Thyroid gland (tissue), 4 donors: Measurements from ENCODE around the gene GRIK4. TPM values are rescaled to one million over a fixed set of nuclear protein-coding genes. Genes with fewer than 3 reads are reported as not detected.

ENCODE experiments used
- DNase-seq, 2 donors: peaks; one replicate each; pipeline ENCODE4 v3.0.0-alpha.2; 2019
- H3K27ac ChIP-seq, 3 donors: fragments of 200-600 bp; sonication (generic); 1 replicate in 2 of 3; 2 replicates in 1 of 3; pipeline ENCODE4 v1.5.1; 2016 to 2019; ENCODE audit warnings: mild to moderate bottlenecking in 1 of 3, moderate library complexity in 1 of 3
- H3K27me3 ChIP-seq: fragments of 200-600 bp; sonication (generic); one replicate; pipeline ENCODE4 v1.5.1; 2019
- H3K36me3 ChIP-seq, 2 donors: fragments of 200-600 bp; sonication (generic); one replicate each; pipeline ENCODE4 v1.5.1; 2016 to 2019
- H3K4me1 ChIP-seq, 2 donors: fragments of 200-600 bp; sonication (generic); one replicate each; pipeline ENCODE4 v1.5.1; 2017 to 2019
- H3K4me3 ChIP-seq, 3 donors: fragments of 200-600 bp; sonication (generic); replicated peaks in 1 of 3; 1 replicate in 2 of 3; 2 replicates in 1 of 3; pipeline ENCODE4 v1.5.1; 2016; ENCODE audit warnings: mild to moderate bottlenecking in 1 of 3
- H3K9me3 ChIP-seq: fragments of 200-600 bp; sonication (generic); one replicate; pipeline ENCODE4 v1.5.1; 2017
- CTCF ChIP-seq, 6 experiments: fragments of 200-600 bp in 3 of 6; fragments of 450-650 bp in 3 of 6; sonication (generic) in 3 of 6; IDR thresholded peaks; one replicate each; pipeline ENCODE4 v1.5.1; 2016 to 2019; ENCODE audit warnings: antibody characterized with exemption in 6 of 6, mild to moderate bottlenecking in 2 of 6, inconsistent platforms in 1 of 6, moderate library complexity in 1 of 6
- POLR2A ChIP-seq, 2 donors: fragments of 450-650 bp; IDR thresholded peaks; one replicate each; pipeline ENCODE4 v1.6.1; 2017; ENCODE audit warnings: antibody characterized with exemption in 2 of 2, mild to moderate bottlenecking in 2 of 2, moderate library complexity in 1 of 2
- WGBS, 2 donors: methylation state at CpG; one replicate each; pipeline ENCODE4 v1.1.5; 2017; 5-methylcytosine and 5-hydroxymethylcytosine counted together
- intact Hi-C: fragments of 100-400 bp; cut with DNase I; formaldehyde crosslinking; loops from one replicate; pipeline ENCODE4 v1.15.1; 2023
- total RNA-seq, 4 donors: library from RNA; depleted of rRNA; stranded (reverse); fragments of >200 nt; gene quantifications; one replicate each; pipeline ENCODE4 v1.2.3, GENCODE V29; 2016

The GRIK4 gene
- total RNA-seq, 4 donors from 2014 or later: 0.54 to 3.7 (median 0.99) TPM

DNA sequence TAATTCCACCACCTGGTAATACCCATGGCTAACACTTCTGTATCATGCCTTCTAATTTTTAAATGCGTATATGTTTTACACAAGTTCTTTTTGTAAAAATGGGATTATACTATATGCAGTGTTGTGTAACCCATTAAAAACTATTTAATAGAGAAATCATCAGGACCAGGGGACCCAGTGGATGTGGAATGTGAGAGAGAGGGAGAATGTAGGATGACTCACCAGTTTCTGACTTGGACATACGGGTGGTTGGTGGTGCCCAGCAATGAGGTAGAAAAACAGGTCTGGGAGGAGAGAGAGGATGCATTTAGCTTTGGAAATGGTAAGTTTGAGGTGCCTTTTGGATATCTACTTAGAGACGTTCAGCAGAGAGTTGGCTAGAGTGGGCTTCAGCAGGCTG is 400.4 kb downstream of the GRIK4 start:
- H3K27ac ChIP-seq: no peak overlapping the region
- WGBS, 2 donors: 82 to 88% methylated on average over 3 of the region's 3 CpGs
- DNase-seq: no peak
- TF ChIP-seq POLR2A (IDR thresholded peaks at IDR 0.05) (no peak), CTCF (IDR thresholded peaks at IDR 0.05) (no peak)
- H3K4me3 ChIP-seq: no peak overlapping the region
- no peaks in the 10 kb centered on the region for H3K9me3 ChIP-seq
- intact Hi-C loops: no loop called here
- no peaks in the 10 kb centered on the region for H3K36me3 ChIP-seq
- H3K4me1 ChIP-seq: no peaks in the 10 kb centered on the region
- H3K27me3 ChIP-seq: no peaks in the 10 kb centered on the region

GRCh38 chr11:120912504-120912903 is 401.0 kb downstream of the GRIK4 start:
- Histone ChIP-seq H3K4me1 (no peaks in the 10 kb centered on the region), H3K27ac (no peak overlapping the region), H3K9me3 (no peaks in the 10 kb centered on the region), H3K4me3 (no peak overlapping the region), H3K27me3 (no peaks in the 10 kb centered on the region), H3K36me3 (no peaks in the 10 kb centered on the region)
- no peak for TF ChIP-seq POLR2A (IDR thresholded peaks at IDR 0.05)
- intact Hi-C loops: no loop called here
- DNase-seq: no peak
- 57 to 63% methylated on average over 5 of the region's 5 CpGs for WGBS, 2 donors

DNA sequence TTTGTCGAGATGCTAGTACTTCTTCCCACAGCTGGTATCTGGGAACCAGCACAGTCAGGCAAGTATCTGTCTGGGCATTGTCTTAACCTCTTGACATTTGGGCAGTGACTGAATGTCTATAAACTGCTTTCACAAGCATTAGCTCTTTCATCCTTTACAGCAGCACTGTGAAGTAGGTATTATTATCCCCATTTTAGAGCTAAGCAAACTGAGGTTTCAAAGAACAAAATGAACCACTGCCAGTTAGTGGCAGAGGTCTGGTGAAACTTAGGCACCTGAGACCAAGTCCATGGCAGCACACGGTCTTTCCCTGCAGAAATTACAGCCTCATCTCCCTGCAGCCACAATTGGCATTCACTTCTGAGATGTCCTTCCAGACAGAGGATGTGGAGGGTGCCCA is 401.4 kb downstream of the GRIK4 start:
- Histone ChIP-seq H3K36me3 (no peaks in the 10 kb centered on the region), H3K4me1 (no peaks in the 10 kb centered on the region), H3K27me3 (no peaks in the 10 kb centered on the region), H3K27ac (no peak overlapping the region), H3K9me3 (no peaks in the 10 kb centered on the region), H3K4me3 (no peak overlapping the region)
- intact Hi-C loops: no loop called here
- DNase-seq: no peak
- 75 to 95% methylated on average over 2 of the region's 2 CpGs for WGBS, 2 donors
- TF ChIP-seq CTCF (IDR thresholded peaks at IDR 0.05): no peak
- TF ChIP-seq POLR2A (IDR thresholded peaks at IDR 0.05): no peak

GRCh38 chr11:120914021-120914420 is 402.5 kb downstream of the GRIK4 start:
- Histone ChIP-seq H3K36me3 (no peaks in the 10 kb centered on the region), H3K27me3 (no peaks in the 10 kb centered on the region), H3K9me3 (no peaks in the 10 kb centered on the region), H3K4me1 (no peaks in the 10 kb centered on the region), H3K27ac (no peak overlapping the region), H3K4me3 (no peak overlapping the region)
- intact Hi-C loops: no loop called here
- no peak for TF ChIP-seq POLR2A (IDR thresholded peaks at IDR 0.05)
- TF ChIP-seq CTCF (IDR thresholded peaks at IDR 0.05): no peak
- no peak for DNase-seq
- 75 to 82% methylated on average over 5 of the region's 5 CpGs for WGBS, 2 donors

DNA sequence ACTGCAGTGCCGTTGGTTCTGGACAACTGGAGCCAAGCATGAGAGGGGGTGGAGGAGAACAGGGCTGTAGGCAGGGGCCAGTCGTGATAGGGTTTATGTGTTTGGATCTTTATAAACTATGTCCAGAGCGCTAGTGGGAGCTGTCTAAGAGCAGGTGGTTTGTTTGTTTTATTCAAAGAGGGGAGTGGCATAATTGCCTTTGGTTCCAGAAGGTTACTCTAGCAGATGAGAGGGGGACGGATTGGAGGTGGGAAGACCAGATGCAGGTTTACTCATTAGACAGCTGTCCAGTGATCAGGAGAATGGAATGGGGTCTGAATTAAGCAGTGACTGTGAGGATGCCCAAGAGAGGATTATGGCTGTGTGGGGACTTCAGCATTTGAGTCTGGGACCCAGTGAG is 403.1 kb downstream of the GRIK4 start:
- WGBS, 2 donors: 45 to 46% methylated on average over 4 of the region's 4 CpGs
- Histone ChIP-seq H3K4me3 (no peak overlapping the region), H3K4me1 (no peaks in the 10 kb centered on the region), H3K9me3 (no peaks in the 10 kb centered on the region), H3K27me3 (no peaks in the 10 kb centered on the region), H3K36me3 (no peaks in the 10 kb centered on the region), H3K27ac (no peak overlapping the region)
- no peak for TF ChIP-seq POLR2A (IDR thresholded peaks at IDR 0.05)
- TF ChIP-seq CTCF (IDR thresholded peaks at IDR 0.05): no peak
- DNase-seq: no peak
- intact Hi-C loops: no loop called here
